HepG2 (cell line): Measurements from ENCODE around the gene AUH.

Source experiments
- ATF2 ChIP-seq: sonication (generic); formaldehyde crosslinking; IDR thresholded peaks from 2 replicates; pipeline ENCODE4 v1.4.0; 2020; ENCODE audit warnings: missing genetic modification reagents
- CERS6 ChIP-seq: sonication (generic); formaldehyde crosslinking; IDR thresholded peaks from 2 replicates; pipeline ENCODE4 v1.5.0; 2020; ENCODE audit warnings: missing genetic modification reagents
- EHMT2 ChIP-seq: fragments of 200-600 bp; sonication (generic); IDR thresholded peaks from 2 replicates; pipeline ENCODE4 v1.7.0; 2017; ENCODE audit warnings: antibody characterized with exemption, low read depth, low read length, borderline replicate concordance
- HNF4G ChIP-seq, 2 experiments: sonication (generic) in 1 of 2; formaldehyde crosslinking in 1 of 2; IDR thresholded peaks; 2 replicates each; pipeline versions ENCODE4 v1.4.0 to v1.6.1; 2011 to 2020; ENCODE audit warnings: borderline replicate concordance in 2 of 2, low read depth in 2 of 2, mild to moderate bottlenecking in 2 of 2, low read length in 1 of 2, missing genetic modification reagents in 1 of 2, moderate library complexity in 1 of 2
- MAZ ChIP-seq, 2 experiments: sonication (generic) in 1 of 2; formaldehyde crosslinking in 1 of 2; IDR thresholded peaks; 2 replicates each; pipeline versions ENCODE4 v1.5.0 to v1.6.1; 2012 to 2020; ENCODE audit warnings: low read depth in 2 of 2, mild to moderate bottlenecking in 2 of 2, borderline replicate concordance in 1 of 2, improper control_type of control experiment in 1 of 2, low read length in 1 of 2, missing genetic modification reagents in 1 of 2, moderate library complexity in 1 of 2
- NCOR1 ChIP-seq: fragments of 200-600 bp; sonication (generic); IDR thresholded peaks from 2 replicates; pipeline ENCODE4 v1.7.0; 2017; ENCODE audit warnings: antibody characterized with exemption, low read length, borderline replicate concordance
- NR2F1 ChIP-seq, 2 experiments: fragments of 450-650 bp in 1 of 2; formaldehyde crosslinking in 1 of 2; IDR thresholded peaks; 2 replicates each; pipeline versions ENCODE4 v1.5.0 to v1.6.1; 2016 to 2020; ENCODE audit warnings: mild to moderate bottlenecking in 1 of 2, missing compliant biosample characterization in 1 of 2, missing genetic modification reagents in 1 of 2, moderate library complexity in 1 of 2
- POLR2A ChIP-seq, 2 experiments: IDR thresholded peaks; 2 replicates each; pipeline ENCODE4 v1.6.1; 2011; ENCODE audit warnings: low read depth in 2 of 2, low read length in 2 of 2, mild to moderate bottlenecking in 1 of 2, moderate library complexity in 1 of 2; ENCODE audit not compliant: insufficient read depth in 1 of 2
- ZNF263 ChIP-seq: sonication (generic); formaldehyde crosslinking; IDR thresholded peaks from 2 replicates; pipeline ENCODE4 v1.4.0; 2020; ENCODE audit warnings: missing genetic modification reagents
- ZNF276 ChIP-seq: sonication (generic); formaldehyde crosslinking; IDR thresholded peaks from 2 replicates; pipeline ENCODE4 v1.4.0; 2020; ENCODE audit warnings: mild to moderate bottlenecking, low read depth, missing genetic modification reagents
- ZNF317 ChIP-seq: sonication (generic); formaldehyde crosslinking; IDR thresholded peaks from 2 replicates; pipeline ENCODE4 v1.5.0; 2020; ENCODE audit warnings: mild to moderate bottlenecking, missing genetic modification reagents
- ZNF574 ChIP-seq: sonication (generic); formaldehyde crosslinking; IDR thresholded peaks from 2 replicates; pipeline ENCODE4 v1.4.0; 2020; ENCODE audit warnings: missing genetic modification reagents
- ZNF768 ChIP-seq: sonication (generic); formaldehyde crosslinking; IDR thresholded peaks from 2 replicates; pipeline ENCODE4 v1.4.0; 2020; ENCODE audit warnings: missing genetic modification reagents

- TF ChIP-seq NCOR1 (no peak), HNF4G (IDR thresholded peaks at IDR 0.05; ENCODE audit: borderline replicate concordance, low read depth, low read length) (no peak), HNF4G (CRISPR knock-in tag; IDR thresholded peaks at IDR 0.05; ENCODE audit: borderline replicate concordance, low read depth) (no peak), CERS6 (CRISPR knock-in tag) (no peak), ZNF317 (CRISPR knock-in tag) (no peak), ZNF574 (CRISPR knock-in tag) (no peak), ATF2 (CRISPR knock-in tag) (no peak), ZNF276 (CRISPR knock-in tag) (no peak), MAZ (IDR thresholded peaks at IDR 0.05; ENCODE audit: borderline replicate concordance, low read depth, low read length) (no peak), MAZ (CRISPR knock-in tag; IDR thresholded peaks at IDR 0.05; ENCODE audit: low read depth) (no peak), POLR2A (IDR thresholded peaks at IDR 0.05; ENCODE audit: insufficient read depth in 1 of 2, low read depth in 2 of 2, low read length in 2 of 2) (no peak), NR2F1 (CRISPR knock-in tag; IDR thresholded peaks at IDR 0.05) (no peak), EHMT2 (no peak), ZNF768 (CRISPR knock-in tag) (no peak), ZNF263 (CRISPR knock-in tag) (no peak)
Observed at GRCh38 chr9:91210318-91210717, 151.4 kb downstream of the AUH start.
